EL (cell line): Measurements from ENCODE around the gene MACIR.
A peak's percentile ranks its signal among the peaks of the same experiment; 100 is the strongest.

Experiments
- DNase-seq: peaks from one replicate; pipeline ENCODE4 v3.0.0-alpha.2; 2016

MACIR gene

GRCh38 chr5:103247118-103247517 is 11.4 kb upstream of the MACIR start:
- DNase-seq, result no peak

- peak; percentile 24 for DNase-seq
These were observed 9.5 kb upstream of the MACIR start for GRCh38 chr5:103249068-103249467.

- peak; percentile 15 for DNase-seq
These were observed 3.6 kb upstream of the MACIR start for GRCh38 chr5:103254921-103255320.

- no peak for DNase-seq
These were observed 2.9 kb upstream of the MACIR start for GRCh38 chr5:103255691-103256090.

- no peak for DNase-seq
These were observed 2.4 kb upstream of the MACIR start for GRCh38 chr5:103256178-103256577.

GRCh38 chr5:103258957-103259704 is 568 bp downstream of the MACIR start:
- DNase-seq, result peak; percentile 65

GRCh38 chr5:103259705-103260355 is 1.3 kb downstream of the MACIR start:
- peak; percentile 62 for DNase-seq

GRCh38 chr5:103260951-103261350 is 2.4 kb downstream of the MACIR start:
- DNase-seq, result peak; percentile 16

GRCh38 chr5:103262422-103262871 is 3.9 kb downstream of the MACIR start:
- peak; percentile 48 for DNase-seq

- DNase-seq, result no peak
These were observed 4.5 kb downstream of the MACIR start for GRCh38 chr5:103263054-103263453.

GRCh38 chr5:103264508-103264907 is 5.9 kb downstream of the MACIR start:
- no peak for DNase-seq

- no peak for DNase-seq
These were observed 12.0 kb downstream of the MACIR start for GRCh38 chr5:103270581-103270980.

- no peak for DNase-seq
These were observed 13.2 kb downstream of the MACIR start for GRCh38 chr5:103271570-103272289.

GRCh38 chr5:103272377-103272776 is 13.8 kb downstream of the MACIR start:
- no peak for DNase-seq

GRCh38 chr5:103273952-103274351 is 15.4 kb downstream of the MACIR start:
- DNase-seq, result no peak

GRCh38 chr5:103275851-103276250 is 17.3 kb downstream of the MACIR start:
- no peak for DNase-seq

- no peak for DNase-seq
These were observed 22.4 kb downstream of the MACIR start for GRCh38 chr5:103280967-103281366.

GRCh38 chr5:103283120-103283519 is 24.6 kb downstream of the MACIR start:
- peak; percentile 16 for DNase-seq

- no peak for DNase-seq
These were observed 25.3 kb downstream of the MACIR start for GRCh38 chr5:103283869-103284268.

GRCh38 chr5:103286622-103287021 is 28.1 kb downstream of the MACIR start:
- no peak for DNase-seq

GRCh38 chr5:103289024-103289423 is 30.5 kb downstream of the MACIR start:
- DNase-seq, result no peak

- DNase-seq, result no peak
These were observed 32.3 kb downstream of the MACIR start for GRCh38 chr5:103290846-103291245.

- no peak for DNase-seq
These were observed 33.0 kb downstream of the MACIR start for GRCh38 chr5:103291606-103292005.

- DNase-seq, result no peak
These were observed 34.5 kb downstream of the MACIR start for GRCh38 chr5:103293099-103293498.
